Body of pancreas (tissue), 4 donors: ENCODE results near the gene AREL1.

Experiments used
- CTCF ChIP-seq, 7 experiments: fragments of 450-650 bp in 4 of 7; fragments of 200-600 bp in 3 of 7; sonication (generic) in 3 of 7; IDR thresholded peaks; one replicate each; pipeline ENCODE4 v1.5.1; 2016 to 2019; ENCODE audit warnings: antibody characterized with exemption in 7 of 7
- POLR2A ChIP-seq, 3 donors: fragments of 450-650 bp; IDR thresholded peaks; one replicate each; pipeline ENCODE4 v1.6.1; 2016; ENCODE audit warnings: antibody characterized with exemption in 3 of 3, mild to moderate bottlenecking in 2 of 3

GRCh38 chr14:74710480-74710879 lies 2.4 kb downstream of the AREL1 start:
- TF ChIP-seq POLR2A (IDR thresholded peaks at IDR 0.05) (no peak), CTCF (IDR thresholded peaks at IDR 0.05) (no peak)
